Liver (tissue), 9 donors: ENCODE results near the gene KCNK17. TPM values are rescaled to one million over a fixed set of nuclear protein-coding genes. Genes with fewer than 3 reads are reported as not detected.

ENCODE experiments used
- DNase-seq: peaks from one replicate; pipeline ENCODE4 v3.0.0-alpha.2; 2017; ENCODE audit warnings: low spot score
- H3K27ac ChIP-seq, 2 donors: one replicate each; pipeline ENCODE4 v1.7.0; 2013; ENCODE audit warnings: inconsistent platforms in 2 of 2, low read length in 2 of 2, control low read depth in 1 of 2, low read depth in 1 of 2, mild to moderate bottlenecking in 1 of 2
- H3K27me3 ChIP-seq, 4 donors: one replicate each; pipeline versions ENCODE4 v1.6.1 to v1.7.0; 2013; ENCODE audit warnings: low read length in 3 of 4, inconsistent platforms in 1 of 4, mild to moderate bottlenecking in 1 of 4, moderate library complexity in 1 of 4; ENCODE audit not compliant: control insufficient read depth in 4 of 4, insufficient read depth in 4 of 4
- H3K36me3 ChIP-seq, 4 donors: one replicate each; pipeline versions ENCODE4 v1.6.1 to v1.7.0; 2013; ENCODE audit warnings: low read length in 3 of 4, mild to moderate bottlenecking in 3 of 4, low read depth in 1 of 4, moderate library complexity in 1 of 4; ENCODE audit not compliant: control insufficient read depth in 4 of 4, insufficient read depth in 3 of 4
- H3K4me1 ChIP-seq, 4 donors: one replicate each; pipeline versions ENCODE4 v1.6.1 to v1.7.0; 2013; ENCODE audit warnings: low read length in 3 of 4, mild to moderate bottlenecking in 3 of 4, moderate library complexity in 1 of 4; ENCODE audit not compliant: control insufficient read depth in 4 of 4, insufficient read depth in 4 of 4
- H3K4me3 ChIP-seq, 3 donors: one replicate each; pipeline versions ENCODE4 v1.6.1 to v1.7.0; 2013; ENCODE audit warnings: low read length in 3 of 3, control low read depth in 1 of 3, low read depth in 1 of 3, mild to moderate bottlenecking in 1 of 3
- H3K9ac ChIP-seq, 2 donors: one replicate each; pipeline ENCODE4 v1.7.0; 2013; ENCODE audit warnings: low read length in 2 of 2, mild to moderate bottlenecking in 2 of 2, moderate library complexity in 2 of 2, control low read depth in 1 of 2, low read depth in 1 of 2
- H3K9me3 ChIP-seq, 4 donors: one replicate each; pipeline versions ENCODE4 v1.6.1 to v1.7.0; 2013; ENCODE audit warnings: low read length in 3 of 4; ENCODE audit not compliant: control insufficient read depth in 4 of 4
- CTCF ChIP-seq: fragments of 150-350 bp; IDR thresholded peaks from 2 replicates; pipeline ENCODE4 v1.5.1; 2017; ENCODE audit warnings: improper control_type of control experiment, low read depth, low read length; ENCODE audit not compliant: missing input control
- EGR1 ChIP-seq, 2 donors: IDR thresholded peaks; 2 replicates each; pipeline ENCODE4 v1.6.1; 2016 to 2018; ENCODE audit warnings: antibody characterized with exemption in 2 of 2, low read depth in 2 of 2
- FOXA1 ChIP-seq: IDR thresholded peaks from 2 replicates; pipeline ENCODE4 v1.6.1; 2016; ENCODE audit warnings: antibody characterized with exemption
- FOXA2 ChIP-seq: IDR thresholded peaks from 2 replicates; pipeline ENCODE4 v1.6.1; 2016; ENCODE audit warnings: antibody characterized with exemption
- GABPA ChIP-seq, 2 donors: IDR thresholded peaks in 1 of 2; conservative IDR thresholded peaks in 1 of 2; 2 replicates each; pipeline ENCODE4 v1.6.1; 2016; ENCODE audit warnings: antibody characterized with exemption in 2 of 2, mild to moderate bottlenecking in 1 of 2, moderate library complexity in 1 of 2
- HNF4A ChIP-seq, 2 donors: conservative IDR thresholded peaks; 2 replicates each; pipeline ENCODE4 v1.6.1; 2016; ENCODE audit warnings: antibody characterized with exemption in 2 of 2, mild to moderate bottlenecking in 2 of 2
- HNF4G ChIP-seq: IDR thresholded peaks from 2 replicates; pipeline ENCODE4 v1.6.1; 2016; ENCODE audit warnings: antibody characterized with exemption
- JUND ChIP-seq, 2 donors: IDR thresholded peaks; 2 replicates each; pipeline ENCODE4 v1.6.1; 2016; ENCODE audit warnings: antibody characterized with exemption in 2 of 2
- MAX ChIP-seq: IDR thresholded peaks from 2 replicates; pipeline ENCODE4 v1.6.1; 2016; ENCODE audit warnings: antibody characterized with exemption
- NR2F2 ChIP-seq: IDR thresholded peaks from 2 replicates; pipeline ENCODE4 v1.6.1; 2016; ENCODE audit warnings: antibody characterized with exemption
- RAD21 ChIP-seq, 2 donors: IDR thresholded peaks; 2 replicates each; pipeline ENCODE4 v1.6.1; 2016; ENCODE audit warnings: antibody characterized with exemption in 2 of 2, mild to moderate bottlenecking in 2 of 2
- REST ChIP-seq: IDR thresholded peaks from 2 replicates; pipeline ENCODE4 v1.6.1; 2016; ENCODE audit warnings: antibody characterized with exemption, mild to moderate bottlenecking
- RXRA ChIP-seq, 2 donors: IDR thresholded peaks; 2 replicates each; pipeline ENCODE4 v1.6.1; 2017 to 2018; ENCODE audit warnings: antibody characterized with exemption in 2 of 2, mild to moderate bottlenecking in 1 of 2
- SP1 ChIP-seq: IDR thresholded peaks from 2 replicates; pipeline ENCODE4 v1.6.1; 2018; ENCODE audit warnings: antibody characterized with exemption, mild to moderate bottlenecking
- TAF1 ChIP-seq: conservative IDR thresholded peaks from 2 replicates; pipeline ENCODE4 v1.6.1; 2016; ENCODE audit warnings: antibody characterized with exemption, mild to moderate bottlenecking
- YY1 ChIP-seq: IDR thresholded peaks from 2 replicates; pipeline ENCODE4 v1.6.1; 2016; ENCODE audit warnings: antibody characterized with exemption, mild to moderate bottlenecking
- WGBS: extraction: QIAGEN DNeasy Blood & Tissue Kit; methylation state at CpG from one replicate; pipeline ENCODE4 v1.1.7; 2013; 5-methylcytosine and 5-hydroxymethylcytosine counted together
- polyA plus RNA-seq, 2 donors: library from polyadenylated mRNA; stranded (reverse) in 1 of 2; unstranded in 1 of 2; fragments of 200-250 nt in 1 of 2; fragments of >200 nt in 1 of 2; fragmentation: Nextera tagmentation in 1 of 2; extraction: Ambion mirVana in 1 of 2; gene quantifications; one replicate each; pipeline versions ENCODE4 v1.2.1 to v1.2.3, GENCODE V29; 2013 to 2015
- total RNA-seq, 2 donors: library from RNA; depleted of rRNA; stranded (reverse); fragments of >200 nt; gene quantifications; one replicate each; pipeline ENCODE4 v1.2.3, GENCODE V29; 2014
- TF ChIP-seq, protein P1 (sequence below): IDR thresholded peaks from 2 replicates; pipeline ENCODE4 v1.6.1; 2016; ENCODE audit warnings: antibody characterized with exemption
- TF ChIP-seq, protein P2 (sequence below): IDR thresholded peaks from 2 replicates; pipeline ENCODE4 v1.6.1; 2016; ENCODE audit warnings: antibody characterized with exemption
- donor health status: healthy.
- donor health status: healthy.
- donor health status: healthy.
- donor health status: healthy.
- donor health status: healthy.

KCNK17 gene
- total and polyA plus RNA-seq, 4 donors = 0.19 to 1.9 (median 0.49) TPM

- no peaks in the 10 kb centered on the region for H3K27me3 ChIP-seq
- H3K36me3 ChIP-seq = no peaks in the 10 kb centered on the region
- H3K4me1 ChIP-seq = peaks cover 19 to 41% (median 35%) of the 10 kb centered on the region in 4 donors
- no peak overlapping the region for H3K27ac ChIP-seq
- DNase-seq = no peak
- no peak overlapping the region for H3K9ac ChIP-seq
- no peak for TF ChIP-seq FOXA2
- H3K4me3 ChIP-seq = no peak overlapping the region
- no peaks in the 10 kb centered on the region for H3K9me3 ChIP-seq
- 93% methylated on average over 6 of the region's 6 CpGs for WGBS
Observed at GRCh38 chr6:39300739-39301138, 13.5 kb downstream of the KCNK17 start.

- peak overlapping the region; percentile 75 to 80 for H3K27ac ChIP-seq
- peaks cover 19 to 50% (median 35%) of the 10 kb centered on the region in 4 donors for H3K4me1 ChIP-seq
- peak; percentile 44 for TF ChIP-seq REST
- peak; percentile 91 for TF ChIP-seq SP1
- TF ChIP-seq HNF4A (conservative IDR thresholded peaks at IDR 0.05) = peak; percentile 91 to 95
- TF ChIP-seq JUND (IDR thresholded peaks at IDR 0.05) = peak; percentile 12 to 90
- TF ChIP-seq GABPA (IDR thresholded peaks at IDR 0.05 in 1 of 2, conservative IDR thresholded peaks at IDR 0.05 in 1 of 2) = peak in 1 of 2 donors; percentile 22
- peak; percentile 93 for TF ChIP-seq FOXA1
- peak; percentile 85 for TF ChIP-seq YY1
- peak; percentile 49 for TF ChIP-seq HNF4G
- TF ChIP-seq, protein P1, sequence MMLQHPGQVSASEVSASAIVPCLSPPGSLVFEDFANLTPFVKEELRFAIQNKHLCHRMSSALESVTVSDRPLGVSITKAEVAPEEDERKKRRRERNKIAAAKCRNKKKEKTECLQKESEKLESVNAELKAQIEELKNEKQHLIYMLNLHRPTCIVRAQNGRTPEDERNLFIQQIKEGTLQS = peak; percentile 69
- TF ChIP-seq, protein P2, sequence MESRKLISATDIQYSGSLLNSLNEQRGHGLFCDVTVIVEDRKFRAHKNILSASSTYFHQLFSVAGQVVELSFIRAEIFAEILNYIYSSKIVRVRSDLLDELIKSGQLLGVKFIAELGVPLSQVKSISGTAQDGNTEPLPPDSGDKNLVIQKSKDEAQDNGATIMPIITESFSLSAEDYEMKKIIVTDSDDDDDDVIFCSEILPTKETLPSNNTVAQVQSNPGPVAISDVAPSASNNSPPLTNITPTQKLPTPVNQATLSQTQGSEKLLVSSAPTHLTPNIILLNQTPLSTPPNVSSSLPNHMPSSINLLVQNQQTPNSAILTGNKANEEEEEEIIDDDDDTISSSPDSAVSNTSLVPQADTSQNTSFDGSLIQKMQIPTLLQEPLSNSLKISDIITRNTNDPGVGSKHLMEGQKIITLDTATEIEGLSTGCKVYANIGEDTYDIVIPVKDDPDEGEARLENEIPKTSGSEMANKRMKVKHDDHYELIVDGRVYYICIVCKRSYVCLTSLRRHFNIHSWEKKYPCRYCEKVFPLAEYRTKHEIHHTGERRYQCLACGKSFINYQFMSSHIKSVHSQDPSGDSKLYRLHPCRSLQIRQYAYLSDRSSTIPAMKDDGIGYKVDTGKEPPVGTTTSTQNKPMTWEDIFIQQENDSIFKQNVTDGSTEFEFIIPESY = peak; percentile 66
- peak; percentile 42 for TF ChIP-seq NR2F2
- TF ChIP-seq FOXA2 = peak; percentile 88
- TF ChIP-seq RXRA (IDR thresholded peaks at IDR 0.05) = peak; percentile 92 to 97
- TF ChIP-seq TAF1 = no peak
- peak; percentile 96 for TF ChIP-seq MAX
- TF ChIP-seq EGR1 (IDR thresholded peaks at IDR 0.05; ENCODE audit: low read depth in 2 of 2) = peak in 1 of 2 donors; percentile 81
- TF ChIP-seq CTCF = no peak
- peak; percentile 56 to 71 for TF ChIP-seq RAD21 (IDR thresholded peaks at IDR 0.05)
- 27% methylated on average over 10 of the region's 10 CpGs for WGBS
- no peaks in the 10 kb centered on the region for H3K36me3 ChIP-seq
- no peak overlapping the region for H3K9ac ChIP-seq
- peak; percentile 56 for DNase-seq
- no peaks in the 10 kb centered on the region for H3K9me3 ChIP-seq
- no peak overlapping the region for H3K4me3 ChIP-seq
- H3K27me3 ChIP-seq = no peaks in the 10 kb centered on the region
Observed at GRCh38 chr6:39298061-39298460, 16.2 kb downstream of the KCNK17 start.
